UCSD-AML1 (cell line): ENCODE results near the gene PITPNM2.

Experiments used
- DNase-seq: peaks from one replicate; lab custom pipeline; 2025; ENCODE audit not compliant: unreplicated experiment; lab: John Stamatoyannopoulos, UW

Gene PITPNM2

DNA sequence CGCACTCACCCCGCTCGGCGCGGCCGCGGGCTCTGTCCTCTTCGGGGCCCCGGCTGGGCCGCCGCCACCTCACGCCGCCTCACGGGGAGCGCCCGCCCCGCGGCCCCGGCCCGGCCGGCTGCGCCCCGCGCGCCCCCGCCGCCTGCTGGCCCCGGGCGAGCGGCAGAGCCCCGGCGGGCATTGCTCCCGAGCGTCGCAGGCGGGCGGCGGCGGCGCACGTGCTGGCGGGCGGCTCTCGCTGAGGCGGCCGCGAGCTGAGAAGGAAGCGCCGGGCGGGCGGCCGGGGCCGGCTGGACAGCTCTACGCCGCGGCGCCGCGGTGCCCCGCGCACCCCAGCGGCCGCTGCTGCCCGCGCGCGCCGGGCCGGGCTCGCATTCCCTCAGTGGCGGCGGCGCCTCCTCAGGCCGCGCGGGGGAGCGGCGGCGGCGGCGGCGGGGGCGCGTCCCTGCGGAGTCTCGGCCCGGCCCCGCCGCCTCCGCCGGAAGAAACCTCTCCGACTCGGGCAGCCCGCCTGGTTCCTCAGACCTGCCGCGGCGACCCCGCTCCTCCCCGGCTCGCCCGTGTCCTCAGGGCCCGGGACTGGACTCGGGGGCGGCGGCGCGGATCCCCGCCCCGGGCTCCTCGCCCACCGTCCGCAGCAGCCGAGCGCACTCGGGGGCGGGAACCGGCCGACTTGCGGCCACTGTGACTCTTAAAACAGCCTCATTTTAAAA, at the start of gene PITPNM2:
PITPNM2 (minus strand) TSS at position 347 of the 713 bp plus-strand sequence. CDS start 116,500 bp downstream, outside the sequence.
- peak; percentile 76 for DNase-seq

- DNase-seq = no peak
Observed at GRCh38 chr12:123200414-123200813, 49.5 kb upstream of the PITPNM2 start.

DNA sequence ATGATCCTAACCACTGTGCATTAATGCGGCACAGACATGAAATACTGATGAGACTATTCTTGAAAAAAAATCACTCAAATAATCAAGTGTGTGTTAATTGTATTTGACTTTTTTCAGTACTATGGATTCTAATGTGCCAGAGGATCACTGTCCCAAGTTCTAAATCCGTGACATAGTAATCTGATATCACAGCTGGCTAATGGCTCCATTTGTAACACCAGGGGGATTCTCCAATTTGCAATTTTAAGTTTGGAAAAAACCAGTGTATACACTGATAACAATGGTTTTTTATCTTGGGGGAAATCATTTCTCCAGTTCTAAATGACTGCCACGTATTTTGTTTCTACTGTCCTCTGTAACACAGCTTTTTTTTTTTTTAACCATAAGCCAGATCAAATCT, 49.0 kb upstream of the PITPNM2 start:
- no peak for DNase-seq

- DNase-seq = no peak
Observed at GRCh38 chr12:123187637-123188036, 36.7 kb upstream of the PITPNM2 start.

GRCh38 chr12:123180171-123180570, 29.3 kb upstream of the PITPNM2 start:
- no peak for DNase-seq

GRCh38 chr12:123171967-123172366, 21.1 kb upstream of the PITPNM2 start:
- DNase-seq = no peak

- DNase-seq = no peak
Observed at GRCh38 chr12:123167329-123167728, 16.4 kb upstream of the PITPNM2 start.

DNA sequence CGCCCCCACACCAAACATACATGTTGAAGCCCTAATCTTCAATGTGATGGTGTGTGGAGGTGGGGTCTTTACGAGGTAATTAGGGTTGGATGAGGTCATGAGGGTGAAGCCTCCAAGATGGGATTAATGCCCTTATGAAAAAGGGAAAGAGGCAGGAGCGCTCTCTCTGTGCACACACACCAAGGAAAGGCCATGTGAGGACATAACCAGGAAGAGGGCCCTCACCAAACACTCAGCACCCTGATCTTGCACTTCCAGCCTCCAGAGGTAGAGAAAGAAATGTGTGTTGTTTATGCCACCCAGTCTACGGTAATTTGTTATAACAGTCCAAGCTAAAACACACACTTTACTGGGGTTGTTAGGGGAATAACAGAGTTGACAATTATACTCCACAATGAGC, 14.6 kb upstream of the PITPNM2 start:
- no peak for DNase-seq

GRCh38 chr12:123164710-123165261, 13.9 kb upstream of the PITPNM2 start:
- DNase-seq = no peak

GRCh38 chr12:123164222-123164621, 13.3 kb upstream of the PITPNM2 start:
- no peak for DNase-seq

GRCh38 chr12:123163227-123163626, 12.3 kb upstream of the PITPNM2 start:
- no peak for DNase-seq

- DNase-seq = no peak
Observed at GRCh38 chr12:123160801-123161487, 10.1 kb upstream of the PITPNM2 start.

GRCh38 chr12:123153906-123154305, 3.0 kb upstream of the PITPNM2 start:
- DNase-seq = no peak

- no peak for DNase-seq
Observed at GRCh38 chr12:123152833-123153232, 1.9 kb upstream of the PITPNM2 start.

DNA sequence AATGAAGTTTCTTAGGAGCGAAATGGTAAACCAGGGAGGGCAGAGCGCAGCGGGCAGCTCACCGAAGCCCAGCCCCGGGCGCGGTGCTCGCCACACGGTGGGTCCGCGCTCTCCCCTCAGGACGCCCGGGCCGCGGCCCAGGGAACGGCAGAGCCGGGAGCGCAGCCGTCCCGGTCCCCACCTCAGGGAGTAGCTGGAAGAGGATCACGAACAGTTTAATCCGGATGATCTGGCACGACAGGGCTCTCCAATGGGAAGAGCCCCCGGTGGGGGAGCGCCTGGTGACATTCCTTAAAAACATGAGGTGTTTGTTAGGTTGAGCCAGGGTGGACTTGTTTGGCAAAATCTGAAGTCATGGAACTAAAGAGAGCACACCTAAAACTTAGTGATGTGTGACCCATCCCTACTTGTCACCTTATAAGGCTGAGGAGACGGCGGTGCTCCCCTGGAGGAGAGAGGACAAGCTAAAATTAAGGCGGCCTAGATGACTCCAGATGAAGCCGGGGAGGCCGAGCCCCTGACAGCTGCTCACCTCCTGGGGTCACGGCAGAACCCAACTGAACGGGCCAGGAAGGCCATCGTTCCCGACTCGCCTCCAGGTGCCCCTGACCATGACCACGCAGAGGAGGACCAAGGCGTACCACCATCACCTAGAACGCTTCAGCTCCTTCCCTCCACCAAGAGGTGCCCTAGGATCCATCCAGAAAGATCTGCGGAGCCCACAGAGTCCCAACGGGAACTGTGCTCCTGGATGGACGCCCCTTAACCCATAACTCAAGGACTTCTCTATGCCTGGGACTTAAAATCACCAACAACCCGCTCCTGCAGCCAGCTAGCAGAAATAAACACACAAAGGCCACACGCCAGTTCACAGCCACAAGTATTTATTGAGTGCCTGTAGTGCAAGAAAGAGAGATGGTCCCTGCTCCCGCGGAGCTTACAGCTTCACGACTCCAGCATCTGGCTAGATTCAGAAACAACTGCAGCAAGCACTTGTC, 866 bp upstream of the PITPNM2 start:
- no peak for DNase-seq

DNA sequence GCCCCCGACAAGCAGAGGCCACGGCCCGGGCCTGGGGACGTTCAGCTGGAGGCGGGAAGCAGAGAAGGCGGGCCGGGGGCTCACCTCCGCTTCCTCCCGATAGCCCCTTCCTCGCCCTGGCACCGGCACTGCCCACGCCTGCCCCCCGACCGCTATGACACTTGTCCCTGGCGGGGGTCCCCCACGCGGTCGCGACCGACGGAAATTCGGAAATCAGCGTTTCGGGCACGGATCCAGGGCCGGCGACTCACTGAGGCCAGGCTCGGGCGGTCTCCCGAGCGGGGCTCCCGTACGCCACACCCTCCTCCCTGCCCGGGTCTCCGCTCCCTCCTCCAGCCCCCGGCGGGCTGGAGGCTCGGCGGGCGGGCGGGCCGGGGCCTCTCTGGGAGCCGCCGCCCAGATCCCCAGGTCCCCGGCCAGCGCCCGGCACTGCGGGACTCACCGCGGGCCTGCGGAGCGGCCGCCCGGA, 581 bp downstream of the PITPNM2 start:
- DNase-seq = no peak

DNA sequence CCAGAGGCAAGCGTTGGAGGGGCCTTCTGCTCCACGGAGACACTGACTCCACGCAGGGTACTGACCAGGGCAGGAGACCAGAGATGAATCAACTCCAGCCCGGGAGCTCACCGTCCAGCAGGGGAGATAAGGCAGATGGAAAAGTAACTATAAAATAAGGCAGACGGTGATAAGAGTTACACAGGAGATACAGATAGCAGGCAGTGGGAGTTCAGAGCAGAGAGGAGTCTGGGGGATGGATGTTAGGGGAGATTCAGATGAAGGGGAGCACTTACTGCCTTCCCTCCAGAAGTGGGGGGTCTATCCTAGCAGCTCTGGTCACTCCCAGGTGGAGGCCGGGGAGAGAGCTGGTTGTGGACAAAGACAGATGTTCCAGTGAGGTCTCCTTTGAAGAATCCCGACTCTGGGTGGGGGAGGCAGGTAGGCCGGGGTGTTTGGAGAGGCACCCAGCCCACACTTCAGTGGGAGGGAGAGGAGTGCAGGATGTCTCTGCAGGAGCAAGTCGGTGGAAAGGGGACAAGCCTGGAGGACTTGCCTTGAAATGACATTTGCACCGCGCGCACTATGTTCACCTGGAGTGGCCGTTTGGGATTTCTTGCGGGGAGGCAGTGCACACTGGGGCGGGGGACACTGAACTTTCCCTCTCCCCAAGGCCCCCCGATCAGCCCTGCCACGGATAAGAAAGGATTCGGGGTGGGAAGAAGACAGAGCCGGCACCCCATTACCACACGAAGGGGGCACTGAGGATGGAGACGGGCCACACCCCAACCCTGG, 1.2 kb downstream of the PITPNM2 start:
- DNase-seq = no peak

GRCh38 chr12:123149088-123149487, 1.8 kb downstream of the PITPNM2 start:
- no peak for DNase-seq

DNA sequence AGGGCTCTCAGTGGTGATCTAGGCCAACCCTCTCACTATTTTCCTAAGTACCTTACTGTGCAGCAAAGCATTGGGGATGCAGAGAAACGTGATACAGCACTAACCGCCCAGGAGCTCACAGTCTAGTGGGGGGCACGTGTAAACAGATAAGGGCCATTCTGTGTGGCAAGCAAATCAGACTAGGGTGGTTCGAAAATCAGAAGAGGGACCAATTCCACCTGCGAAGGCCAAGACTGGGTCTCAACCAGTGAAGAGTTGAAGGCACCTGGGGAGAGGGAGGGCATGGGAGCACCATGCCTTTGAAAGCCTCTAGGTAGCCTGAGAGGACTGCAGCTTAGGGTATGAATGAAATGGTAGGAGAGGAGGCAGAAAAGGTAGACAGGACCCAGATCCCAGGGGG, 2.2 kb downstream of the PITPNM2 start:
- DNase-seq = no peak

DNA sequence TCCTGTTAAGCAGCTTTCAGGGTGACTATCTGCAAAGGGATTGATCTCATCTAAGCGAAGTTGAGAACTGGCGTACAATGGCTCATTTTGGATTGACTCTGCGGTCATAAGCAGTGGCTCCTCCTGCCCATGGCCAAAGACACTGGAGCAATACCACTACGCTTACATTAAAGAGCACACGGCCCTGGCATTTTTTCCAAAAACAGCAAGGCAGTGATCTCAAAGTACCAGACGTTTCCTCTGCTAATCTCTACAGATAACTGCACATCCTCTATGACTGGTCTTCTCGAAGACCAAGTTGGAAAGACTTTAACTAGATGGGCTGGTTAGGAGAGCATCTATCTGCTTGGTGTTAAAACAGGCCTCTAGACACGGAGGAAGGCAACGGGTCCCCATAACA, 2.7 kb downstream of the PITPNM2 start:
- DNase-seq = no peak
